Measurements from ENCODE around the gene ZNF789.

Gene ZNF789

GRCh38 chr7:99449326-99449725 lies 23.4 kb upstream of the ZNF789 start:
- TF ChIP-seq ZNF274 (IDR thresholded peaks at IDR 0.05; ENCODE audit: low read depth, low read length), result no peak
- H3K4me3 ChIP-seq (ENCODE audit: low read length), result no peak overlapping the region

- no peak for TF ChIP-seq ZNF274 (IDR thresholded peaks at IDR 0.05; ENCODE audit: low read depth, low read length)
- H3K4me3 ChIP-seq (ENCODE audit: low read length), result no peak overlapping the region
Measured at GRCh38 chr7:99451936-99452335, 20.8 kb upstream of the ZNF789 start.

GRCh38 chr7:99452541-99452940 lies 20.1 kb upstream of the ZNF789 start:
- no peak for TF ChIP-seq ZNF274 (IDR thresholded peaks at IDR 0.05; ENCODE audit: low read depth, low read length)

GRCh38 chr7:99453105-99453504 lies 19.6 kb upstream of the ZNF789 start:
- H3K4me3 ChIP-seq (ENCODE audit: low read length), result no peak overlapping the region
- no peak for TF ChIP-seq ZNF274 (IDR thresholded peaks at IDR 0.05; ENCODE audit: low read depth, low read length)

More at GRCh38 chr7:99452541-99452940, 20.1 kb upstream of the ZNF789 start:
- no peak overlapping the region for H3K4me3 ChIP-seq (ENCODE audit: low read length)

GRCh38 chr7:99455874-99456273 lies 16.8 kb upstream of the ZNF789 start:
- H3K4me3 ChIP-seq (ENCODE audit: low read length), result no peak overlapping the region
- no peak for TF ChIP-seq ZNF274 (IDR thresholded peaks at IDR 0.05; ENCODE audit: low read depth, low read length)

- TF ChIP-seq ZNF274 (IDR thresholded peaks at IDR 0.05; ENCODE audit: low read depth, low read length), result no peak
- no peak overlapping the region for H3K4me3 ChIP-seq (ENCODE audit: low read length)
Measured at GRCh38 chr7:99456288-99456687, 16.4 kb upstream of the ZNF789 start.

GRCh38 chr7:99457050-99457649 lies 15.5 kb upstream of the ZNF789 start:
- no peak for TF ChIP-seq ZNF274 (IDR thresholded peaks at IDR 0.05; ENCODE audit: low read depth, low read length)
- H3K4me3 ChIP-seq (ENCODE audit: low read length), result no peak overlapping the region

- H3K4me3 ChIP-seq (ENCODE audit: low read length), result no peak overlapping the region
- TF ChIP-seq ZNF274 (IDR thresholded peaks at IDR 0.05; ENCODE audit: low read depth, low read length), result no peak
Measured at GRCh38 chr7:99457650-99458493, 14.8 kb upstream of the ZNF789 start.

- no peak for TF ChIP-seq ZNF274 (IDR thresholded peaks at IDR 0.05; ENCODE audit: low read depth, low read length)
- H3K4me3 ChIP-seq (ENCODE audit: low read length), result no peak overlapping the region
Measured at GRCh38 chr7:99459087-99459486, 13.6 kb upstream of the ZNF789 start.

GRCh38 chr7:99460651-99461050 lies 12.0 kb upstream of the ZNF789 start:
- no peak for TF ChIP-seq ZNF274 (IDR thresholded peaks at IDR 0.05; ENCODE audit: low read depth, low read length)
- no peak overlapping the region for H3K4me3 ChIP-seq (ENCODE audit: low read length)

- no peak overlapping the region for H3K4me3 ChIP-seq (ENCODE audit: low read length)
Measured at GRCh38 chr7:99461221-99461620, 11.5 kb upstream of the ZNF789 start.

GRCh38 chr7:99465421-99465768 lies 7.3 kb upstream of the ZNF789 start:
- TF ChIP-seq ZNF274 (IDR thresholded peaks at IDR 0.05; ENCODE audit: low read depth, low read length), result no peak
- H3K4me3 ChIP-seq (ENCODE audit: low read length), result peak overlapping the region; percentile 97

More at GRCh38 chr7:99461221-99461620, 11.5 kb upstream of the ZNF789 start:
- no peak for TF ChIP-seq ZNF274 (IDR thresholded peaks at IDR 0.05; ENCODE audit: low read depth, low read length)

- no peak for TF ChIP-seq ZNF274 (IDR thresholded peaks at IDR 0.05; ENCODE audit: low read depth, low read length)
- no peak overlapping the region for H3K4me3 ChIP-seq (ENCODE audit: low read length)
Measured at GRCh38 chr7:99468336-99468918, 4.3 kb upstream of the ZNF789 start.

GRCh38 chr7:99469381-99470065 lies 3.2 kb upstream of the ZNF789 start:
- H3K4me3 ChIP-seq (ENCODE audit: low read length), result no peak overlapping the region
- no peak for TF ChIP-seq ZNF274 (IDR thresholded peaks at IDR 0.05; ENCODE audit: low read depth, low read length)

GRCh38 chr7:99473315-99473596 lies 566 bp downstream of the ZNF789 start:
- no peak for TF ChIP-seq ZNF274 (IDR thresholded peaks at IDR 0.05; ENCODE audit: low read depth, low read length)
- H3K4me3 ChIP-seq (ENCODE audit: low read length), result peak overlapping the region; percentile 72

All from GM08714 (cell line).